Tibial nerve (tissue), 4 donors: ENCODE results near the gene NDUFC2. TPM values are rescaled to one million over a fixed set of nuclear protein-coding genes. Genes with fewer than 3 reads are reported as not detected.

ENCODE experiments used
- DNase-seq, 2 donors: peaks; one replicate each; pipeline ENCODE4 v3.0.0-alpha.2; 2019; ENCODE audit warnings: low spot score in 2 of 2
- H3K27ac ChIP-seq, 4 donors: fragments of 200-600 bp; sonication (generic) in 3 of 4; one replicate each; pipeline ENCODE4 v1.5.1; 2017 to 2019; ENCODE audit warnings: mild to moderate bottlenecking in 1 of 4
- H3K27me3 ChIP-seq, 2 donors: fragments of 200-600 bp; sonication (generic) in 1 of 2; one replicate each; pipeline versions ENCODE4 v1.5.1 to v1.6.0; 2017 to 2019
- H3K36me3 ChIP-seq, 3 donors: fragments of 200-600 bp; sonication (generic); one replicate each; pipeline ENCODE4 v1.5.1; 2018 to 2019
- H3K4me1 ChIP-seq, 4 donors: fragments of 200-600 bp; sonication (generic) in 3 of 4; one replicate each; pipeline ENCODE4 v1.5.1; 2017 to 2019
- H3K4me3 ChIP-seq, 4 donors: fragments of 200-600 bp; sonication (generic) in 3 of 4; one replicate each; pipeline ENCODE4 v1.5.1; 2017 to 2019; ENCODE audit warnings: mild to moderate bottlenecking in 1 of 4, moderate library complexity in 1 of 4
- H3K9me3 ChIP-seq, 4 donors: fragments of 200-600 bp; sonication (generic) in 3 of 4; one replicate each; pipeline ENCODE4 v1.5.1; 2017 to 2019
- EP300 ChIP-seq, 2 donors: sonication (generic); formaldehyde crosslinking; IDR thresholded peaks; one replicate each; pipeline ENCODE4 v1.6.1; 2017; ENCODE audit warnings: antibody characterized with exemption in 2 of 2, mild to moderate bottlenecking in 1 of 2
- POLR2A ChIP-seq, 2 donors: fragments of 450-650 bp; IDR thresholded peaks; one replicate each; pipeline ENCODE4 v1.6.1; 2017; ENCODE audit warnings: antibody characterized with exemption in 2 of 2, mild to moderate bottlenecking in 2 of 2, moderate library complexity in 2 of 2
- WGBS, 2 donors: methylation state at CpG; one replicate each; pipeline ENCODE4 v1.1.5; 2018; 5-methylcytosine and 5-hydroxymethylcytosine counted together
- total RNA-seq, 4 donors: library from RNA; depleted of rRNA; stranded (reverse); fragments of >200 nt; gene quantifications; one replicate each; pipeline ENCODE4 v1.1.0, GENCODE V29; 2016
- TF ChIP-seq, protein P1 (sequence below), 5 experiments: fragments of 200-600 bp in 3 of 5; fragments of 450-650 bp in 2 of 5; sonication (generic) in 3 of 5; IDR thresholded peaks; one replicate each; pipeline ENCODE4 v1.5.1; 2016 to 2019; ENCODE audit warnings: antibody characterized with exemption in 5 of 5, mild to moderate bottlenecking in 3 of 5, moderate library complexity in 2 of 5

NDUFC2 gene
- total RNA-seq, 4 donors from 2014 or later = 49.6 to 88.3 (median 66.3) TPM

DNA sequence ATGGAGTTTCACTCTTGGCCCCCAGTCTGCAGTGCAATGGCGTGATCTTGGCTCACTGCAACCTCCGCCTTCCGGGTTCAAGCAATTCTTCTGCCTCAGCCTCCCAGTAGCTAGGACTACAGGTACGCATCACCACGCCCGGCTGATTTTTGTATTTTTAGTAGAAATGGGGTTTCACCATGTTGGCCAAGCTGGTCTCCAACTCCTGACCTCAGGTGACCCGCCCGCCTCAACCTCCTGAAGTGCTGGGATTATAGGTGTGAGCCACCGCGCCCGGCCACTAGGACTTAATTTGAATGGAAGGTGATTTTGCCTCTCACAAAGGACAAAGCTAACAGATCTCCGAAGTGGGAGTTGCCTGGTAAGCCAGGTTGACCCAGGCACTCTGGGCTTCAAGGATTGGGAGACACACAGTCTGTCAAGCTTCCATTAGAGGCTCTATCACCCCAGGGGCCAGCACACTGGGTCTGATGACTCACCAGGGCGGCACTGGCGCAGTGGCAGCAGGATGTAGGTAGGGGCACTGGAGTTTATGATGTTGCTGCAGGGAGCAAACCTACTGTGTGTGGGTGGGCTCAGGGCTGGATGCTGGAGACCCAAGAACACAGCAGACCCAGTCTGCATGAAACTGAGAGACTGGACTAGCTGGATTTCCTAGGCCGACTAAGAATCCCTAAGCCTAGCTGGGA, 38.8 kb downstream of the NDUFC2 start:
- Histone ChIP-seq H3K36me3 (no peaks in the 10 kb centered on the region), H3K27me3 (no peaks in the 10 kb centered on the region), H3K9me3 (no peaks in the 10 kb centered on the region), H3K4me1 (peaks cover 0 to 35% (median 21%) of the 10 kb centered on the region in 4 donors), H3K4me3 (no peak overlapping the region), H3K27ac (peak overlapping the region in 2 of 4 donors; percentile 62 to 72)
- 89 to 94% methylated on average over 15 of the region's 15 CpGs for WGBS, 2 donors
- DNase-seq = no peak
- TF ChIP-seq POLR2A (IDR thresholded peaks at IDR 0.05) (no peak), EP300 (IDR thresholded peaks at IDR 0.05) (no peak)
- TF ChIP-seq, protein P1, sequence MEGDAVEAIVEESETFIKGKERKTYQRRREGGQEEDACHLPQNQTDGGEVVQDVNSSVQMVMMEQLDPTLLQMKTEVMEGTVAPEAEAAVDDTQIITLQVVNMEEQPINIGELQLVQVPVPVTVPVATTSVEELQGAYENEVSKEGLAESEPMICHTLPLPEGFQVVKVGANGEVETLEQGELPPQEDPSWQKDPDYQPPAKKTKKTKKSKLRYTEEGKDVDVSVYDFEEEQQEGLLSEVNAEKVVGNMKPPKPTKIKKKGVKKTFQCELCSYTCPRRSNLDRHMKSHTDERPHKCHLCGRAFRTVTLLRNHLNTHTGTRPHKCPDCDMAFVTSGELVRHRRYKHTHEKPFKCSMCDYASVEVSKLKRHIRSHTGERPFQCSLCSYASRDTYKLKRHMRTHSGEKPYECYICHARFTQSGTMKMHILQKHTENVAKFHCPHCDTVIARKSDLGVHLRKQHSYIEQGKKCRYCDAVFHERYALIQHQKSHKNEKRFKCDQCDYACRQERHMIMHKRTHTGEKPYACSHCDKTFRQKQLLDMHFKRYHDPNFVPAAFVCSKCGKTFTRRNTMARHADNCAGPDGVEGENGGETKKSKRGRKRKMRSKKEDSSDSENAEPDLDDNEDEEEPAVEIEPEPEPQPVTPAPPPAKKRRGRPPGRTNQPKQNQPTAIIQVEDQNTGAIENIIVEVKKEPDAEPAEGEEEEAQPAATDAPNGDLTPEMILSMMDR (IDR thresholded peaks at IDR 0.05) = no peak

DNA sequence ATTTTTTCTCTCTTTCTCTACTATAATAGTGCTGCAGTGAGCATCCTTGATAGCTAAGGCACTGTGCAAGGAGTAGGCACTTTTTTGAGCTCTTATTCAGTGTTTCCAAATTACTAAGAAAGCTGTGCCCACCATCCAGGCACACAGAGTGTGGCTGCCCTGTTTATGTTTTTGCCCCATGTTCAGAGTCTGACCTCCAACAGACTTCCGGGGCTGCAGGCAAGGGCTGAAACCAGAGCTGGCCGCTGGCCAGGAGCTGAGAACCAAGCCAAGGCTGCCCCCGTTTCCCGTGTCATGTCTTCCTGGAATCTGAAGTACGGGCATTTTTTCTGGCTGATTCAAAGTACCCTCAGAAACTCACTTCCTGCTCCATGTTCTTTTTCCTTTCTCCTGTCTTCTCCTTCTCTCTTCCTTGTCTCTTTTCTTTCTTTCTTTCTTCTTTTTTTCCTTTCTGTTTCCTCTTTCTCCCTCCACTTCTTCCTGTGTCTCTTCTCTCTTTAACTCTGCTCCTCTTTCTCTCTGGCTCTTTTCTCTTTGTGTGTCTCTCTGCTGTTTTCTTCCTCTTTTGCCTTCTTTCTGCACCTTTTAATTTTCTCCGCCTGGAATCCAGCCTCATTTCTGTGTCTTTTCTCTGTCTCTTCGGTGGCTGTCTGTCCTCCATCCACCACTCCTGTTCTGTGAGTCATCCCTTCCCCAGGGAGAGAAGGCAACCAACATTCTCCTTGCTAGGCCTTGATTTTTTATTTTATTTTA, 39.6 kb downstream of the NDUFC2 start:
- Histone ChIP-seq H3K4me1 (peaks cover 0 to 28% (median 17%) of the 10 kb centered on the region in 4 donors), H3K27ac (peak overlapping the region in 3 of 4 donors; percentile 62 to 72 (median 68)), H3K4me3 (peak overlapping the region in 3 of 4 donors; percentile 6 to 26 (median 11)), H3K36me3 (no peaks in the 10 kb centered on the region), H3K9me3 (no peaks in the 10 kb centered on the region), H3K27me3 (no peaks in the 10 kb centered on the region)
- TF ChIP-seq POLR2A (IDR thresholded peaks at IDR 0.05) (no peak), EP300 (IDR thresholded peaks at IDR 0.05) (peak in 1 of 2 donors; percentile 25)
- 15% methylated on average over 7 of the region's 7 CpGs for WGBS, 2 donors
- peak; percentile 33 to 47 for DNase-seq

DNA sequence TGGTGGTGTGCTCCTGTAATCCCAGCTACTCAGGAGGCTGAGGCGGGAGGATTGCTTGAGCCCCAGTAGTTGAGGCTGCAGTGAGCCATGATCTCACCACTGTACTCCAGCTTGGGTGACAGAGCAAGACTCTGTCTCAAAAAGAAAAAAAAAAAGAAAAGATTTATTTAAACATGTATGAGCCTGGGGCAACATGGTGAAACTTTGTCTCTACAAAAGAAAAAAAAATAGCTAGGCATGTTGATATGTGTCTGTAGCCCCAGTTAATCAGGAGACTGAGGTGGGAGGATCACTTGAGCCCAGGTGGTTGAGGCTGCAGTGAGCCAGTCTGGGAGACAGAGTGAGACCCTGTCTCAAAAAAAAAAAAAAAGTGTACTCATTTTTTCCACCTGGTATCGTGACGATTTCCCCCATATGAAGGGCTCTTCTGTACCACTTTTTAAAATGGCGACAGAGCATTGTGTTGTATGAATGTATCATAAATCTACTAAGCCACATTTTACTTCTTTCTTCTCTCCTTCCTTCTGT, 40.2 kb downstream of the NDUFC2 start:
- no peaks in the 10 kb centered on the region for H3K9me3 ChIP-seq
- H3K4me3 ChIP-seq = no peak overlapping the region
- H3K36me3 ChIP-seq = no peaks in the 10 kb centered on the region
- no peak for DNase-seq
- TF ChIP-seq EP300 (IDR thresholded peaks at IDR 0.05) (no peak), POLR2A (IDR thresholded peaks at IDR 0.05) (no peak)
- TF ChIP-seq, protein P1 (IDR thresholded peaks at IDR 0.05) = no peak
- peak overlapping the region in 3 of 4 donors; percentile 62 to 72 (median 68) for H3K27ac ChIP-seq
- no peaks in the 10 kb centered on the region for H3K27me3 ChIP-seq
- H3K4me1 ChIP-seq = peaks cover 0 to 27% (median 17%) of the 10 kb centered on the region in 4 donors
- 59% methylated on average over 4 of the region's 4 CpGs for WGBS, 2 donors

DNA sequence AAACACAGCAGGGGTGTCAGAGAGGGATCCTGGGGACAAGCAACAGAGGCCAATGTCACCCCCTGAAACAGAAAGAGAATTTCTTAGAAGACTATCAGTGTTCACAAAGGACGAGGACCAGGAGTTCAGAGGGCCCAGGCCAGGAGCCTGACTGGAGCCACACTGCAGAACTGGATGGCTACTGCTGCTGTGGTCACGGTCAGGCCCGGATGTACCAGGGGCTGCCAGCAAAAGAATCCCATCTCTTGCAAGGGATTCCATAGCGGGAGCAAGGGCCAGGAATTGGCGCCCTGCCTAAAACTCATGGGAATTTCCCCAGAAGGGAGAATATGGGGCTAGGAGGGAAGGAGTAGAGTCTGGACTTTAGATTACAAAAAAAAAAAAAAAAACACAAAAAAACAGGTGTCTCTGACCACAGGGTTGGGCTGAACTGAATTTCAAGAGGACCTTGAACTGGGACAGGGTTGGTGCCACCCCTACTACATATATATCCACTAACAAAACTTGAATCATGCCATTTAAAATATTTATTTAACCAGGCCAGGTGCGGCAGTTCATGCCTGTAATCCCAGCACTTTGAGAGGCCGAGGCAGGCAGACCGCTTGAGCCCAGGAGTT, 40.9 kb downstream of the NDUFC2 start:
- WGBS, 2 donors = 66 to 78% methylated on average over 8 of the region's 8 CpGs
- Histone ChIP-seq H3K27ac (peak overlapping the region in 2 of 4 donors; percentile 62 to 72), H3K9me3 (no peaks in the 10 kb centered on the region), H3K4me3 (no peak overlapping the region), H3K36me3 (no peaks in the 10 kb centered on the region), H3K27me3 (no peaks in the 10 kb centered on the region), H3K4me1 (peaks cover 0 to 27% (median 17%) of the 10 kb centered on the region in 4 donors)
- DNase-seq = no peak
- TF ChIP-seq, protein P1 (IDR thresholded peaks at IDR 0.05) = no peak
- no peak for TF ChIP-seq POLR2A (IDR thresholded peaks at IDR 0.05)
- TF ChIP-seq EP300 (IDR thresholded peaks at IDR 0.05) = no peak

DNA sequence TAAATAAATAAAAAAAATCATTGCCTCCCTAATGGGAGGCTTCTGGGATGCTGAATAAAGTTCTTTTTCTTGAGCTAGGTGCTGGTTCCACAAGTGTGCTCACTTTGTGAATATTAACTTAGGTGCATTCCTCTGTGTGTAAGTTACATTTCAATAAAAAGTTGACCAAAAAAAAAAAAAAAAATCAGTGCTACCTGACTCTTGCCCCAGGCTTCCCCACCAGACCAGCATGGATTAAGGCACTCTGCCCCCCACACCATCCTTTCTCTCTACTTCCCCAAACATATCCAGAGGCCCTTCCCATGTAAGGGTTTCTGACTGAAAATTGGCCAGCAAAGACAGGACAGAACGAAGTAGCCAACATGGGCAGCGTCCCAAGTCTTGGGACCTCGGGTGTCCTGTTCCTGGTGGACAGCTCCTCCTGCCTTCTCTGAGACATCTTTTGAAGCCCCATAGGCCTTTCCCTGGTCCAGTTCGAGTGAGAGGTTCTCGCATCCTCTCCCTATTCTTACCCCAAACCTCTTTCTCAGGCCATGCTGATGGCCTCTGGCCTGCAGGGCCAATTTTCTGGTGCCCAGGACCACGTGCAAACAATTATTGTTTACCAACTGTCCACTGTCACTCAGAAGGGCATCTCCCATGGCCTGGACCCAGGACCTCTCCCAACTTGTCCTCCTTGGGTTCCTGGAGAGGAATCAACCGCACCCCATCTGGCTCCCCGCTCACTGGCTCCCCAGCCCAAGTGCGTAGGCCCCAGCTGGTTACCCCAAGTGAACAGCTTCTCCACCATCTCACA, 41.6 kb downstream of the NDUFC2 start:
- Histone ChIP-seq H3K27me3 (no peaks in the 10 kb centered on the region), H3K36me3 (no peaks in the 10 kb centered on the region), H3K9me3 (no peaks in the 10 kb centered on the region), H3K4me3 (no peak overlapping the region), H3K27ac (peak overlapping the region in 1 of 4 donors; percentile 72), H3K4me1 (peaks cover 0 to 27% (median 17%) of the 10 kb centered on the region in 4 donors)
- WGBS, 2 donors = 80 to 86% methylated on average over 9 of the region's 9 CpGs
- TF ChIP-seq, protein P1 (IDR thresholded peaks at IDR 0.05) = no peak
- TF ChIP-seq POLR2A (IDR thresholded peaks at IDR 0.05) (no peak), EP300 (IDR thresholded peaks at IDR 0.05) (no peak)
- no peak for DNase-seq
